HL-60/S4 treated with retinoic acid at 250 ng/mL for 4 days and 3 days (cell line): ENCODE data around the gene NPIPA7.
"Not testable (repeated sequence)": the region's sequence is repeated elsewhere in the genome, so short reads cannot be mapped to it uniquely, and the experiment has no call there.

ENCODE experiments used
- in situ Hi-C: fragments of 300-500 bp; cut with MboI; formaldehyde crosslinking; loops from 2 replicates; pipeline ENCODE4 v1.7.0; 2022; ENCODE audit warnings: low sequenced_read_pairs

Gene NPIPA7

DNA sequence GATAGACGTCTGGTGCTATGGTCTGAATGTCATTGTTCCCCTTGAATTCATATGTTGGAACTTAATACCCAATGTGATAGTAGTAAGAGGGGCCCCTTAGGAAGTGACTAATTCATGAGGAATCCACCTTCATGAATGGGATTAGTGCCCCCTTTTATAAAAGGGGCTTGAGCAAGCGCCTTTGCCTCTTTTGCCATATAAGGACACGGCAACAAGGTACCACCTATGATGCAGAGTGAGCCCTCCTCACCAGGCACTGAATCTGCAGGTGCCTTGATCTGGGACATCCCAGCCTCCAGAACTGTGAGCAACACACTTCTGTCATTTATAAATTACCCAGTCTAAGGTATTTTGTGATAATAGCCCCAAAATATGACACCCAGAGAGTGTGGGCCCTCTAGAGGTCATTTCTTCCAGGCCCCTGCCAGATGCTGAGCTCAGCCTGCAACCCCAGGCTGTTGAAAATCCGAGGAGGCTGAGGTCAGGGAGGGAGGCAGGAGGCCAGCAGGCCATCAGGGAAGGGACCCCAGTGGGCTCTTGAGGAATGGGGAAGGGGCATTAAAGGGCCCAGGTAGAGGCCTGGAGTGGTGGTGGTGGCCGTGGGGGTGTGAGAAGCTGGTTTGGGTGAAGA, 39.1 kb downstream of the NPIPA7 start:
- in situ Hi-C loops, result not testable (repeated sequence)

DNA sequence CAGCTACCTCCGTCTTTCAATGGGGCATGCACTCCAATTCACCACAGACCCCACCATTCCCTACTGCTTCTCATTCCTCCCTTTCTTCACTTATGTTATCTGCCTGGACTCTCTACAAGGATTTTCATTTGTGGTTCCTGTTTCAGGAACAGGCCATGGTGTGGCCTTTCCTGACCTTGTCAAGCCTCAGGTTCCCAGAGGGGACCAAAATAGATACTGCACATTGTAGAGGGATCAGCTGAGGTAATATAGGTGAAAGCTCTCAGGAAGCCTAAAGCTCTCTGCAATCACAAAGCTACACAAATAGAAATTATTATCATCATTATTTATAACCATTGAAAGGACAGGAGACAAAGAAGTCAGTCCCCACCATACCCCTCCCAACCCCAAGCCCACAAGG, 41.6 kb downstream of the NPIPA7 start:
- in situ Hi-C loops, result not testable (repeated sequence)

DNA sequence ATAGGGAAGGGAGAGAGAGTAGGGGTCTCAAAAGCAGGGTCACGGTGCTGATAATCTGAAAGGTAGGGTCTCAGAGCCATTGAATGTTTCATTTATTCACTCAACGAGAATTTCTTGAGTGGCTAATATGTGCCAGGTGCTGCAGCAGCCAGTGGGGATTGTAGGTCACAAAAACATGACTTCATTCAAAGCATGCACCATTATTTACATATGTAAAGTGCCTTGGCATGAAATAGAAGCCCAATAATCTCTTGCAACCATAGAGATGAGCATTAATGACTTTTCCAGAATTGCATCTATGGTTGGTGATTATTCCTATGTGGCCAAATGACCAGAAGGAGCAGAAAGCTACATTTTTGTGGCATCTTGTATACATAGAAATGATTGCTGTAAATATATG, 46.2 kb downstream of the NPIPA7 start:
- in situ Hi-C loops, result not testable (repeated sequence)

DNA sequence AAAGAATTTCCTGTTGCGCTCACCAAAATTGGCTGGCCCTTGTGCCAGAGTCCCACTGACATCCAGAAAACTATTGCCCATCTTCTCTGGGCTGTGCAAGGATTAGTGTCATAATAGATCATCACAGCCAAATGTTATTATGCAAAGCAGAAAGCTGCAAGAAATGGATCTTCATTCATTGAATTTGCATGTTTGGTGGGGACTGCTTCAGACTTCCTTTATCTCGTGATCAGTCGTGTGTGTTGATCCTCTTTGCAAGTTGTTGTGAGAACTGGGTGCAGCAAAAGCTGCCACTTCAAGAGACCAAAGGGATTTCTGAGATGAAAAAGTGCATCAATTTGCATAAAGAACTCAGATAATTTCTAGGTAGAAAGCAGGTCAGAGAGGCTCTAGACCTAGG, 52.2 kb downstream of the NPIPA7 start:
- in situ Hi-C loops, result not testable (repeated sequence)

DNA sequence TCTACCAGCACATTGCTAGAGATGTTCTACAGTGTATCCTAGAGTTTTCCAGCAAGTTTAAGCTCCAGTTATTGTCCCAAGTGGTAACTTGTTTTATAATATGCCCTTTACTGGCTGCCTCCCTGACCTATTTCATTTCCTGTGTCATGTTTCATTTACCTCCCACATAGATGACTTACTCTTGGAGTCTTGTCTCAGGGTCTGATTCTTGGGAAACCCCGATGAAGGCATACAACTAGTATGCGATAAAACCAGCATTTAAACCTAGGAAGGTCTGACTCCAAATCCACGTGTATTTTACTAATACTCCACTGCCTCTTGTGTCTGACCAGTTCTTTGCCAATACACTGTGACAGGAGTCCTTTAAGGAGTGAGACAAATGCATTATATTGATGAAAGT, 55.8 kb downstream of the NPIPA7 start:
- in situ Hi-C loops, result not testable (repeated sequence)

DNA sequence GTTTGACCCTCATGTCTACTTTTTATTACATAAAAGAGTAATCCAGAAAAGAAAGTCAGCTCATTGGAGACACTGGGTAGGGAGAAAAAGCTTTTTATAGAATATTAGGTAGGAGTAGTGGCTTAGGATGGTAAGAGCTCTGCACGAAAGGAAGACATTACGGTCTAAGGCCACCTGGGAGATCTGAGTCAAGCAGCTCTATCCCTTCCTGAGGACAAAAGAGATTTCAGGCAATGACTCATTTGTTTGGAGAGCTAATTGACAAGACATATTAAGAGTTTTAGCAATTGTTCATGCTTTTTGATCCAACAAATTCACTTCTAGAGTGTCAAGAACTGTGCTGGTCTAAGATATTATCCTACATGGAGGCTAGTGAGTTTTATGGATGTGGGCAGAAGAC, 62.5 kb downstream of the NPIPA7 start:
- in situ Hi-C loops, result not testable (repeated sequence)
